Progenitor cell of endocrine pancreas (in vitro differentiated cells): ENCODE results near the gene VPS33B. TPM values are rescaled to one million over a fixed set of nuclear protein-coding genes. Genes with fewer than 3 reads are reported as not detected.

Source experiments
- DNase-seq: peaks from one replicate; pipeline ENCODE4 v3.0.0; 2021; ENCODE audit warnings: low spot score; ENCODE audit not compliant: unreplicated experiment
- H3K27ac Mint-ChIP-seq: 2 replicates; pipeline ENCODE4 v1.8.0; 2021; ENCODE audit warnings: mild to moderate bottlenecking, moderate library complexity, mixed read lengths
- H3K27me3 Mint-ChIP-seq: 2 replicates; pipeline ENCODE4 v1.8.0; 2021; ENCODE audit warnings: mixed read lengths
- H3K36me3 Mint-ChIP-seq: 2 replicates; pipeline ENCODE4 v1.8.0; 2022; ENCODE audit warnings: mixed read lengths; ENCODE audit not compliant: insufficient read depth
- H3K4me1 Mint-ChIP-seq: 2 replicates; pipeline ENCODE4 v1.8.0; 2021; ENCODE audit warnings: low read depth, mixed read lengths
- H3K4me3 Mint-ChIP-seq: 2 replicates; pipeline ENCODE4 v1.8.0; 2021; ENCODE audit warnings: low read depth, mild to moderate bottlenecking, moderate library complexity, mixed read lengths
- H3K9me3 Mint-ChIP-seq: 2 replicates; pipeline ENCODE4 v1.8.0; 2021; ENCODE audit warnings: low read depth, mixed read lengths
- total RNA-seq: library from RNA; stranded (reverse); gene quantifications from 2 replicates; pipeline ENCODE4 v1.2.1, GENCODE V29; 2021
- TF ChIP-seq, protein P1 (sequence below): fragments of 200-600 bp; sonication (generic); IDR thresholded peaks from one replicate; pipeline ENCODE4 v1.5.0; 2021; ENCODE audit warnings: antibody characterized with exemption, mild to moderate bottlenecking; ENCODE audit not compliant: unreplicated experiment

VPS33B gene
- total RNA-seq, 1 donor from 2014 or later: 28.0 TPM

DNA sequence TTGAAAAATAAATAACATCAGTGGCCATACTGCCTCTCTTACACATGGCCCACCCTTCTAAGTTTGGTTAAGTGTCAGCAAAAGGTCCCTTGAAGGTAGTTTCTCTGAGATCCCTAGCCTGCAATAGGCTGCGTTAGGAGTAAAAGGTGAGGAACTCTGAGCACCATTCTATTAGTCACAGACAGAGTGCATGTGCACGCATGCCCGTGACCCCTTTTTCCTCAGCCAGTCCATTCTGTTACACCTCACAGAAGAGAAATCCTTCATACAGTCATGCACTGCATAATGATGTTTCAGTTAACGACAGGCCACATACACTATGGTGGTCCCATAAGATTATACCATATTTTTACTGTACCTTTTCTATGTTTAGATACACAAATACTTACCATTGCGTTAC is 55.2 kb downstream of the VPS33B start:
- Mint-ChIP-seq H3K27ac (peak overlapping the region; percentile 41), H3K36me3 (peaks cover 14% of the 10 kb centered on the region), H3K27me3 (no peaks in the 10 kb centered on the region), H3K4me1 (no peaks in the 10 kb centered on the region), H3K4me3 (no peak overlapping the region), H3K9me3 (no peaks in the 10 kb centered on the region)
- no peak for DNase-seq
- TF ChIP-seq, protein P1, sequence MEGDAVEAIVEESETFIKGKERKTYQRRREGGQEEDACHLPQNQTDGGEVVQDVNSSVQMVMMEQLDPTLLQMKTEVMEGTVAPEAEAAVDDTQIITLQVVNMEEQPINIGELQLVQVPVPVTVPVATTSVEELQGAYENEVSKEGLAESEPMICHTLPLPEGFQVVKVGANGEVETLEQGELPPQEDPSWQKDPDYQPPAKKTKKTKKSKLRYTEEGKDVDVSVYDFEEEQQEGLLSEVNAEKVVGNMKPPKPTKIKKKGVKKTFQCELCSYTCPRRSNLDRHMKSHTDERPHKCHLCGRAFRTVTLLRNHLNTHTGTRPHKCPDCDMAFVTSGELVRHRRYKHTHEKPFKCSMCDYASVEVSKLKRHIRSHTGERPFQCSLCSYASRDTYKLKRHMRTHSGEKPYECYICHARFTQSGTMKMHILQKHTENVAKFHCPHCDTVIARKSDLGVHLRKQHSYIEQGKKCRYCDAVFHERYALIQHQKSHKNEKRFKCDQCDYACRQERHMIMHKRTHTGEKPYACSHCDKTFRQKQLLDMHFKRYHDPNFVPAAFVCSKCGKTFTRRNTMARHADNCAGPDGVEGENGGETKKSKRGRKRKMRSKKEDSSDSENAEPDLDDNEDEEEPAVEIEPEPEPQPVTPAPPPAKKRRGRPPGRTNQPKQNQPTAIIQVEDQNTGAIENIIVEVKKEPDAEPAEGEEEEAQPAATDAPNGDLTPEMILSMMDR: no peak

DNA sequence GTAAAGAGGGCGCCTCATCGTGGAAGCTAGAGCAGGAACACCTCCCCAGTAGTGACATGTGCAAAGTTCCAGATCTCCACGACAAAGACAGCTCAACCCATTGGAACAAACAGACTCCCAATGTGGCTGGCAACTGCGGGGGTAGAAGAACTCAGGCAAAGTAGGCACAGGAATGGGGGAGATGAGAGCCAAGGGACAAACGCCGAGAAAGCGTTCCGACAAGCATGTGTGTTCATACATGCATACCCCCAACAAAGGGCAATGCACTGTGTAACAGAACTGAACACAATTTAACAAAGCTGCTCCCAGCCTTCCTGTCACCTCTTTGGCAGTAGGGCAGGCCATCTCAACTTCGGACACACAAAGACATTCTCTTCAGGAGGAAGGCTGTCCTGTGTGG is 56.1 kb downstream of the VPS33B start:
- no peaks in the 10 kb centered on the region for H3K9me3 Mint-ChIP-seq
- no peak overlapping the region for H3K27ac Mint-ChIP-seq
- H3K36me3 Mint-ChIP-seq: peaks cover 17% of the 10 kb centered on the region
- H3K4me1 Mint-ChIP-seq: no peaks in the 10 kb centered on the region
- H3K4me3 Mint-ChIP-seq: no peak overlapping the region
- no peak for DNase-seq
- no peaks in the 10 kb centered on the region for H3K27me3 Mint-ChIP-seq
- TF ChIP-seq, protein P1: no peak

- TF ChIP-seq, protein P1: no peak
- no peak overlapping the region for H3K27ac Mint-ChIP-seq
- peaks cover 5% of the 10 kb centered on the region for H3K4me1 Mint-ChIP-seq
- H3K27me3 Mint-ChIP-seq: no peaks in the 10 kb centered on the region
- no peak for DNase-seq
- no peak overlapping the region for H3K4me3 Mint-ChIP-seq
- no peaks in the 10 kb centered on the region for H3K9me3 Mint-ChIP-seq
- H3K36me3 Mint-ChIP-seq: peaks cover 14% of the 10 kb centered on the region
Measured at GRCh38 chr15:90962021-90962420, 60.4 kb downstream of the VPS33B start.

DNA sequence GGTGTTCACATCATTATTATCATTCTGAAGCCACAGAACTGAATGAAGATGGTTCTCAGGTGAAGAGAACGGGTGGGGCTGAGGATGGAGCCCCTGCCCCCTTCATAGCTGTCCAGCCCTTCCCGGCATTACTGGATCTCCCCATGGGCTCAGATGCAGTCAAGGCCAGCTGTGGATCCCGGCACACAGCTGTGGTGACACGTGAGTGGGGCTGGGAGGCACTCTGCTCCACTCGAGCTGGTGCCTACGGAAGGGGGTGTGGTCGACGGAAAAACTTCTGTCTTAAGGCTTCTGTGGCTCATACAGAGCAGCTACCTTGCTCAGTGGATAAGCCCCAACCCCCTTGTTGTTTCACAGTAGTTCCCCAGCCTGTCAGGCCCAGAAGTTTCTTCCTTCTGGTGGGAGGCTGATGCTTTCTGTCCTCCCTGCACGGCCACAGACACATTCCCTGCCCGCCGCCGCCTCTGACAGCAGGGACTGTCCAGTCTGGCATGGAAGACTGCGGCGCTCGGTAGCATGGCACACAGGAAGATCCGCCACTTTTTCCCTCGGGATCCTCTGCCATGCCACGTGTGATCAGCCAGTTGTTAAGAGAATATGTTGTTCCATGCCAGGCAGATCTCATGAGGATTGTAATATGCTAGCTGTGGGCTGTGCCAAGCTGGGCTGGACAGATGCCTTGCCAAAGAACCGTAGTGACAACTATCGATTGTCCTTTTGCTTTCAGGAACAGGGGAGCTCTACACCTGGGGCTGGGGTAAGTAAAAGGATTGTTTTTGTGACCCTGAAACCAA is 61.9 kb downstream of the VPS33B start:
- no peaks in the 10 kb centered on the region for H3K9me3 Mint-ChIP-seq
- H3K27ac Mint-ChIP-seq: no peak overlapping the region
- peaks cover 14% of the 10 kb centered on the region for H3K36me3 Mint-ChIP-seq
- TF ChIP-seq, protein P1: no peak
- peaks cover 9% of the 10 kb centered on the region for H3K4me1 Mint-ChIP-seq
- no peaks in the 10 kb centered on the region for H3K27me3 Mint-ChIP-seq
- H3K4me3 Mint-ChIP-seq: no peak overlapping the region
- no peak for DNase-seq

DNA sequence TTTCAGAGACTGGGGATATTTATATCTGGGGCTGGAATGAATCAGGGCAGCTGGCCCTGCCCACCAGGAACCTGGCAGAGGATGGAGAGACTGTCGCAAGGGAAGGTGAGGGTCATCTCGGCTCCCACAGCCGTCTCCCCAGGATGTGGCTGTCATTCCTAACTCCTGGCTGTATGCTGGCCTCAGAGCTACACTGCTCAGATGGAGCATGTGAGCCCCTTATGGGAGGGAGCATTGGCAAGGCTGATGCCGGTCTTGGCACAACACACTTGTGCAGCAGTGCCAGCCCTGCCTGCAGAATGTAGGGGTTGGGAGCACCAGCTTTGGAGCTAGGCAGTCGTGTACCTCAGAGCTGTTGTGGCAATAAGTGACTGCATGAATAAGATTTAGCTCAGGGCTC is 62.5 kb downstream of the VPS33B start:
- Mint-ChIP-seq H3K9me3 (no peaks in the 10 kb centered on the region), H3K36me3 (peaks cover 12% of the 10 kb centered on the region), H3K27me3 (no peaks in the 10 kb centered on the region), H3K4me1 (peaks cover 9% of the 10 kb centered on the region), H3K4me3 (peak overlapping the region; percentile 29), H3K27ac (no peak overlapping the region)
- DNase-seq: no peak
- TF ChIP-seq, protein P1: no peak
